ENCODE results near the gene CD151.

Gene CD151

DNA sequence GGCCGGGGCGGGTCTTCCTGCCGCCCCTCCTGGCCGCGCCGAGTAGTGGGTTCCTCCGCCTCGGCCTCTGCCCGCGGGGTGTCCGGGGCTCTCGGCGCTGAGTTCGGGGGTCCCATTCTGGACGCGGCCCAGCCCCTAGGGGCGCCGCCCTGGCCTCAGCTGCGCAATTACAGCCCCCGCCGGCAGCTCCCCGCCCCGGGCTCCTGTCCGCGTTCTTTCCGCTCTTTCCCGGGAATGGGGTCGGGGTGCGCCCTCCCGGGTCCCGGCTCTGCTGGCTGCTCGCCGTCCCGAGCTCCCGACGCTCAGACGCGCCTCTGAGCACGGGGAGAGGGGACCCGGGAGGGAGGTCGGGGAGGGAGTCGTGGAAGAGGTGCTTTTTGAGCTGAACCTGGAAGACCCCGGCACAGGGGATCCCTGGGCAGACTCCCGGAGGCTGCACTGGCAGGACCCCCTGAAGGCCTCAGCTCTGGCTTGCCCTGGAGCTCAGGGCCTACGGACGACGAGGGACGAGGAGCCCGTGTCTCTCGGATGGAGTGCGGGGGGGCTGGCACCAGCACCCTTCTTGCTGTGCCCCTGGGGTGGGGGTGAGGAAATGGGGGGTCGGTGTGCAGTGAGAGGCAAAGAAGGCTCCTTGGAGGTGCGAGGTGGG lies 10.5 kb downstream of the CD151 start:
- DNase-seq (ENCODE audit: low spot score), result no peak

DNA sequence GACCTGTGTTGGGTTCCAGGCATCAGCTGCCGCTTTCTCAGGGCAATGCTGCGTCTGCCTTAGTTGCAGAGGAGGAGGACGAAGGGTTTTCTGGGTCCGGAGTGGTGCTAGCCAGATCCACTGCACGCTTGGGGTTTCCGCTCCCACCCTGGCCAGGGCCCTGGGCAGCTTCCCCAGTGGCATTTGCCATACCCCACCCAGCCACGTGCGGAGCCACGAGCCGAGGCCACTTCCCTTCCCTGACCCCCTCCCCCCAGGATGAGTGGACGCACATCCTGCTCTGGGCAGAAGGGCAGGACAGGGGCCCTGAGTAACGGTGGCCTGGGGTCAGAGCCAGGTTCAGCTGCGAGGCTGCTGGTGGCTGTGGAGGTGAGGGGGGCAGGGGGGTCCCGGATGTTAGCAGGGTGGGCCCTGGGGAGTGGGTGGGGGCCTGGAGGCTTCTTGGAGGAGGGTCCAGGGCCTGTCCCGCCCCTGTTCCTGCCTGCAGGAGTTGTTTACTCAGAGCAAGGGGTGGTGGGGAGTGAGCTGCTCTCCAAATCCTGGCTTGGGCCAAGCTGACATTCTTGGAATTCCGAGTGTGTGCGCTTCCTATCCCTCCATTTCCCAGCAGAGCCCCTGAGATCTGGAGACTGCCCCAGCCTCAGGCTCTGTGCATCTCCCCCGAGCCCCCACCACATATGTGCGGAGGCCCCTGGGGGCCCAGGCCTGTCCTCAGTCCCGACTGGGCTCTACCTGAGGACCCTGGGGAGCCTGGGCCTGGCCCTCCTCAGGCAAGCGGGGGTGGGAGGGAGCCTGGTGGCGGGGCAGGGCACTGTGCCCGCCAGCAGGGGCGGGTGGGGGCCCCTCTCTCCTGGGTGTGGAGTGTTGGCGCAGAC lies 11.3 kb downstream of the CD151 start:
- peak; percentile 41 for DNase-seq (ENCODE audit: low spot score)

DNA sequence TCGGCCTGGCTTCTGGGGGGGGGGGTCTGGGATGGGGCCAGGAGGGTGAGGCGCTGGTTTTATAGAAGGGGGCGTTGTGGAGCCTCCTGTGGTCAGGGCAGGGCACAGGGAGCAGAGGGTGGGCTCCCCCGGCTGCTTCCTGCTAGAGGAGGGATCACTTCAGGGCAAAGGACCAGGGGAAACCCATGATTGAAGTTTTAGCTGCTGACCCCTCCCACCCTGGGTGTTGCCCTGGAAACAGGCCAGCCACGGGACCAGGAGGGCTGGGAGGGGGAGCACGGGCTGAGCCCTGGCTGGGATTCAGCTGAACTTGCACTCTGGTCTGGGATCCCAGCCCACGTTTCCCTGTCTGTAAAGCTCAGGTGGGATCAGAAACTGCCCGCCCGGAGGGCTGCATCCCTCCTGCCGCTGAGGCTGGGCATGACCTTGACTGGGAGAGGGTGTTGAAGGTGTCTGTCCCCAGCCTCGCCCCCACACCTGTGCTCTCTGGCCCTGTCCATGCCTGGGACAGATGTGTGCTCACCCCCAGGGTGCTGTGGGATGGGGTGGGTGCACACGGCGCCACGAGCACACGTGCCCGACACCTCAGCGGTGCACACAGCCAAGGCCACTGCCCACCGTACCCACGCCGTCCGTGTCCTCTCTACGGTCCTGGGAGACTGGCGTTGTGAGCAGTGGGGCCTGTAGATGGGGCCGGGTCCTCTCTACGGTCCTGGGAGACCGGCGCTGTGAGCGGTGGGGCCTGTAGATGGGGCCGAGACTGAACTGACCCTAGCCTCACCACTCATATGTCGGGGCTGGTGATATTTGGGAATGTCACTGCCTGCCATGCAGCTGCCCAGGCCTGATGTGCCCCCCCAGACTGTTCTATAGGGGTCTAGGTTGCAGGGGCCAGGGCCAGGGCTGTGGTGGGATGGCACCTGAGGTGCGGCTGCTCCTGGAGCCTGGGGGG lies 12.2 kb downstream of the CD151 start:
- peak; percentile 57 for DNase-seq (ENCODE audit: low spot score)

DNA sequence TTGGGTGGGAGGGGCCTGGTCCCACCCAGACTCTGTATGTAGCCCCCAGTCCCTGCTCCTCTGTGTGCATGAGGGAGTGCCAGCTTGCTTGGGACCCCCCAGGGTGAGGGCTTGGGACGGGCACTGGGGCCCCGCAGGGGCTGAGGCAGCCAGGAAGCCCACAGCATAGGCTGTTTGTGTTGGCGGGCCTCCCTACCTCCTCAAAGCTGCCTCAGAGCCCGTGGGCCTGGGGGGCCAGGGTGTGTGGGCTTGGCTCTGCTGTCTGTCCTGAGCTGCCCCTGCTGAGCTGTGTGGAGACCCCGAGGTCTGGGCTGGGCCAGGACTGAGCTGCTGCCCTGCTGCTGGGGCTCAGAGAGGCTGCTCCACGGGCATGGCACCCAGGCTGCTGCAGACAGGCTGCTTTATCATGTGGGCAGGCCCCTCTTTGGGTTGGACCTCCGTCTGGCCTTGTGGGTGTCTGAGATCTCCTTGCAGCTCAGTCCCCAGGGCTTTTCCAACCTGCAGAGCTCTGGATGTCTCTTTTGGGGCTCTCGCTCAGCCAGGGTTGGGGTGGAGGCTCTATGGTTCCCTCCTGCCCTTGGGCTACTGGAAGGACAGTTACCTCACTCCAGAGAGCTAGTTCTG lies 13.2 kb downstream of the CD151 start:
- DNase-seq (ENCODE audit: low spot score), result no peak

DNA sequence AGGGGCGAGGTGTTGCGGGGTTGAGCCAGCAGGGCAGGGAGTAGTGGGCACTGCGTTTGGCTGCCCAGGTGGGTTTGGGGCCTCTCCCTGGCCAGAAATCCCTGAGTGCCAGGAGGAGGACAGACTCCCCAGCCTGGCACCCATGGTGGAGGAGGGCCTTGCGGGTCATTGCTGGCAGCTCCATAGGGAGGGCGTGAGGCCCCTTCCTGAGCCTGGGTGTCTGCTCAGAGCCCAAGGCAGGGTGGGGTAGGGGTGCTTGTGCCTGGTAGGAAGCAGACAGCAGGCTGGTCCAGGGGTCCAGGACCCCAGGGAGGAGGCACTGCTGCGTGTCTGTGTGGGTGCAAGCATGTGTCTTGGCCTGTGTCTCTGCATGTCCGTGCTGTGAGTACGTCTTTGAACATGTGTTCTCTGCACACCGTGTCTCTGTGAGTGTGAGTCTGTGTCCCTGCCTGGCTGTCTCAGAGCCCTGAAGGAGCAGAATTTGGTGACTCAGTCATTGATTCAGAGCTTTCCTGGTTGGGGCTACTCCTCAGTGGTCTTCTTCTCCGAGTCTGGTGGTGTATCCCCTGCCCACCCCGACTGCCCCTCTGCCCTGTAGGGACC lies 13.8 kb downstream of the CD151 start:
- DNase-seq (ENCODE audit: low spot score), result no peak

DNA sequence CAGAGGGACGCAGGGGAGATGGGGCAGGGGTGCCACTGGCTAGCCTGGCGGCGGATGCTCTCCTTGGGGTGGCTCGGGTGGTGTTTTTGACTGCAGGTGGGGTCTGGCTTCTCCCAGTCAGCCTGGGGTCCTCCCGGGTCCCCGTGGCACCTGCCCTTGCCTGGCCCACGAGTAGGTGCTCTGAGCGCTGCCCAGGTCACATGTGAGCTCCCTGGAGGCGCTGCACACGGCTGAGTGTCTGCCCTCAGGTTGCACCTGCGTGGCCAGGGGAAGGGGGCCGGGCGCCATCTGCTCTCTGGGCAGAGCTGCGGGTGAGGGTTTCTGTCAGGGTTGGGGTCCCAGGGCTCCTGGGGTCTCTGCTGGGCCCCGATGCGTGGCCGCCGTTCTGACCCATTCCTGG lies 15.1 kb downstream of the CD151 start:
- no peak for DNase-seq (ENCODE audit: low spot score)

DNA sequence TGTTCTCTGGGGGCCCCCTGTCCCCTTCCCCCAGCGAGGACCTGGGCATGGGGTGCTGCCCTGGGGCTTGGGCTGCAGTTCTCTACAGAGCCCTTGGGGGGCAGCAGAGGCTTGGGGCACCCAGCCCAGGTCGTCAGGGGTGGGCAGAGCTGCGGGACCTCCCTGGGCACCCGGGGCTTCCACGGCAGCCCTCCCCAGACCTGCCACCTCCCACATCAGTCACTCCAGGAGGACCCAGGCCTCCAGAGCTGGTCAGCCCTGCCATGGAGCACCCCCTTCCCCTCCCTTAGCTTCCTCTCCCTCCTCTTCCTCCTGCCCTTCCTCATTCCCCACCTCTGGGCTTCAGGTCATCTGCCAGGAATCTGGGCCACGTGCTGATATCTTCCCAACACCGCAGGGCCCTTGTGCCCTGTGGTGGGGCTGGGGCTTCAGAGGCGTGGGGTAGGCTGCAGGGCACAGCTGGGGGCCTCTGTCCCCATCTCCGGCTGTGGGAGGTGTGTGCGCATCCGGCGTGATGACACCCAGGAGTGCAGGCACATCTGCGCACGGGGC lies 15.7 kb downstream of the CD151 start:
- DNase-seq (ENCODE audit: low spot score), result peak; percentile 67

DNA sequence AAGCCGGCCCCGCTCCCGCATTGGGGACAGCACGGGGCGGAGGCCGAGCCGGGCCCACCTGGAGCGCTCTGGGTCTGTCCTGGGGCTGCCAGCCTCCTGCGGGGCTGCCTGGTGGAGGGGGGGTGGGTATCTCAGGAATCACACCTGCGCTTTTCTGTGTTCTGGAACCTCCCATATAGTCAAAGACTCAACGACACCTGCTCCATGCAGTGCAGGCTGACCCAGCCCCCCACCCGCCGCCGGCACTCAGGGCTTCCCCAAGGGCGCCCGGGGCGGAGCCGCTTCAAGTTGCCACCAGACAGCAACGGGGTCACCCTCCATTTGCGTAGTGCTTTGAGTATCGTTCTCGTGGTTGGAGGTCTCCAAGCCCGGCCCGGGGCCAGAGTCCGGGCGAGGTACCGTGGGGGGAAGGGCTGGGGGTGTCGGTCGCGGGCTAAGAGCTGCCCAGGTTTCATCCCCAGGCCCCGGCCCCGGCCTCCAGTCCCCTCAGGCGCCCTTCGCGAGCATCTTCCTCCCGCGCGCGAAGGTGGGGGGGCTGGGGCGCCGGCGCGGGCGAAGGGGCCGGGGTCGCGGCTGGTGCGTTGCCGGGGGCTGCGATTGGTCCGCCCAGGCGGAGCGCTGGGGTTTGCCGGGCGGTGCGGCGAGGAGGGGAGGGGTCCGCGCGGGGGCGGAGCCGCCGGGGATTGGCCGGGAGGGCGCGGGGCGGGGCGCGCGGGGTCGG lies 16.5 kb downstream of the CD151 start:
- no peak for DNase-seq (ENCODE audit: low spot score)

DNA sequence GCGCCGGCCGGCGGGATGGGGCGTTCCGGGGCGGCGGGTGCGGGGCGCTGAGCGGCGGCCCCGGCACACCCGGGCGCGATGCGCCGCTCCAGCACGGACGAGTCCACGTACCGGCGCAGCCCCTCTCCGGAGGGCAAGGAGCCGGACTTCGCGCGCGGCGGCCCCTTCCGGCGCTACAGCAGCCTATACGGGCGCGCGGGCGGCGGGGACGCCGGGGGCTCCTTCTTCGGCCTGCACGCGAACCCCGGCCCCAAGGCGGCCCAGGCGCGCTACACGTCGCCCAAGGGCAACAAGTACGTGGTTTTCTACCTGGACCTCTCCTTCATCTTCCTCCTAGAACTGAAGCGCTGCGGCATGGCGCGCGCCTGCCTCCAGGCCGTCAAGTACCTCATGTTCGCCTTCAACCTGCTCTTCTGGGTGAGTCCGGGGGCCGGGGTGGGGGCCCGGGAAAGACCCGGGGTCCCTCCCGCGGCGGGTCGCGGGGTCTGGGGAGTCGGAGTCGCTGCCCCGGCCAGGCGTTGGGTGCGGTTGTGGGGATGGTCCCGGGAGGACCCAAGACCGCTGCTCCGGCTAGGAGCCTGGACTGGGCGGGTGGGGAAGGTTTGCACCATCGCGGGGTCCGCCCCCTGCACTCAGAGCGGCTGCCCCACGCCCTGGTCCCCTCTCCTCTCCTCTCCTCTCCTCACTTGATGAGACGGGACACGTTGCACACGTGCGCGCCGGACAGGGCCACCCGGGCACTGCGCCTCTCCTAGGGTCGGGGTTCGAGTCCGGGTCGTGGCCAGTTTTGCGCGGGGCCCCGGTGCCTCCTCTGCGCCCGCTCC lies 17.4 kb downstream of the CD151 start:
- no peak for DNase-seq (ENCODE audit: low spot score)

DNA sequence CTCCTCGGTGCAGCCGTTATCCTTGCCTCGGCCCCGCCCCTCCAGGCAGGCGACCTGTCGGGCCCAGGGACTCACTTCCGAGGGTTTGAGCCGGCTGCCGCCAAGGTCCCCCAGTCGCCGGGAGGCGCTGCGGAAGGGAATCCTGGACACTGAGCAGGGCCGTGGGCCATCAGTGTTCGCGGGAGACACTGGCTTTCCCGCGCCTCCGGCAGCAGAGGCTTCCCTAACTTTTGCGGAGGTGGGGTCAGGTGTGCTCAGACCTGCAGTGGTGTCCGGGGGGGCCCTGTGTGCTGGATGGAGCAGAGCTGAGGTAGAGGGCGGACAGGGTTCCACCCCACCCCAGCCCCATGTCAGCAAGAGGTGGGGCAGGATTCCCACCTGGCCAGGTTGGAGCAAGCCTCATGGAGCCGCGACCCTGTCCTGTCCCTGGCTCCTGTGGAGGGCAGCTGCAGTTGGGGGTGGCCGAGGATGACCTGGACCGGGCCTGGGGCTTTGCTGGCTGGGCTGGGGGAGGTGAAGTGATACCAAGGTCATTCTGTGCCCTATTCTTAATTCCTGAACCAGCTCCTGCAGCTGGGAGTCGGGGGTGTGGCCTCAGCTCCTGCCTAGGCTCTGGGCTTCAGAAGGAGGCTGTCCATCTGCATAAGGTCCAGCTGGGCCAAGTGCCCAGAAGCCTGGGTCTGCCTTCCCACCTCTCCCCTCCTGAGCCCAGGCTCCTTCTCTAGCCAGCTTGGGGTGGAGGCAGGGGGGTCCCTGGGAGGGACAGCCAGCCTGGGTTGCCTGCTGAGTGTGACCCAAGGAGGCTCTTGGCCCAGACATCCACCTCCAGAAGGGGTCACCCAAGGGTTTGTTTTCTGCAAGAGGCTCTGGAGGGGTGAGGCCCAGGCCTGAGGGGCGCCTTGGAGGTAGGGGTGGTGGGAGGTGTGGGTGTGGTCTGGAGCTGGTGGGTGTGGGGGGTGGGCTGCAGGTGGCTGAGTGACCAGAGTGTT lies 18.3 kb downstream of the CD151 start:
- peak; percentile 59 for DNase-seq (ENCODE audit: low spot score)

DNA sequence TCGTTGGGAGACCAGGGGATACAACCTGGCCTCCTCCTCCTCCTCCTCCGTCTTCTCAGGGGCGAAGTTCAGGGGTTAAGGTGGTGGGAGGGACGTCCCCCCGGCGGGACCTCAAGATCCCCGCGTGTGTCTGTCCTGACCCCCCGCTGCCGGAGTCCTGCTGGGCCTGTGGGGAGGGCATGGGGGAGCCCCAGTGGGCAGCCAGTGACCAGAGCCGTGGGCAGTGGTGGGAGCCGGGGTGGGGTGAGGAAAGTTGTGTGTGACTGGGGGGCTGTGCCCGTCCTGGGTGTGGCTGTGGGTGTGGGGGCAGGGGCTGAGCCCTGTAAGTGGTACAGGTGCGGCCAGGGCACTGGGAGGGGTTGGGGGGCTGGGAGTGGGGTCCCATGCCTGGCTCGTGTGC lies 20.0 kb downstream of the CD151 start:
- DNase-seq (ENCODE audit: low spot score), result no peak

DNA sequence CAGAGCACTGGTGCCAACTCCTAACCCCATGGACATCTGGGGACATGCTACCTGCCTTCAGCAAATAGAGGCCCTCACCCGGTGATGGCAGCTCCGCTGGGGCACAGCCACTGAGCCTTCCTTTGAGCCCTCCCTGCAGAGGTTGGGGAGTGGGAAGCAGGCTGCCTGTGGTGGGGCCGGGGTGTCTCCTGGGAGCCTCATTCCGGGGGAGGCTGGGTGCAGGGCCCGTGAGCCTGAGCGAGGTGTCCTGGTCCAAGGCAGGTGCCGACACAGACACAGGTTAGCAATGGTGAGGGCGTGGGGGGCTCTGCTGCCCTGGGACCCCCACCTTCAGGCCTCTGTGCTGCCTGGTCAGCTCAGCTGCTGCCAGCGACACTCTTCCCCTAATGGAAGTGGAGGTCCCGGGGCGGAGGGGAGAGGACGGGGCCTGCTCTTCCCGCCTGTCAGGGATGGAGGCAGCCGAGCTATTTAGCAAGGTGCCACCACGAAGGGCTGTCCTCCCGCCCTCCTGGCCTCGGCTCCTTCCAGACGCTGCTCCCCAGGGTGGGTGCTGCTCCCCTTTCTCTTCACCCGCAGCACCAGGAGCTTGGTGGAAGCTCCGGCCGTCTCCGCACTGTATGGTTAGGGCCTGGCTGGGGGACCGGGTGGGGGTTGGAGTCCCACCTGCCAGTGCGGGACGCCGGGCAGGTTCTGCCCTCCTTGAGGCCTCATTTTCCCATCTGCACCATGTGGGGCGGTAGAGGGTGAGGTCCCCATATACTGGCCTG lies 21.1 kb downstream of the CD151 start:
- DNase-seq (ENCODE audit: low spot score), result no peak

DNA sequence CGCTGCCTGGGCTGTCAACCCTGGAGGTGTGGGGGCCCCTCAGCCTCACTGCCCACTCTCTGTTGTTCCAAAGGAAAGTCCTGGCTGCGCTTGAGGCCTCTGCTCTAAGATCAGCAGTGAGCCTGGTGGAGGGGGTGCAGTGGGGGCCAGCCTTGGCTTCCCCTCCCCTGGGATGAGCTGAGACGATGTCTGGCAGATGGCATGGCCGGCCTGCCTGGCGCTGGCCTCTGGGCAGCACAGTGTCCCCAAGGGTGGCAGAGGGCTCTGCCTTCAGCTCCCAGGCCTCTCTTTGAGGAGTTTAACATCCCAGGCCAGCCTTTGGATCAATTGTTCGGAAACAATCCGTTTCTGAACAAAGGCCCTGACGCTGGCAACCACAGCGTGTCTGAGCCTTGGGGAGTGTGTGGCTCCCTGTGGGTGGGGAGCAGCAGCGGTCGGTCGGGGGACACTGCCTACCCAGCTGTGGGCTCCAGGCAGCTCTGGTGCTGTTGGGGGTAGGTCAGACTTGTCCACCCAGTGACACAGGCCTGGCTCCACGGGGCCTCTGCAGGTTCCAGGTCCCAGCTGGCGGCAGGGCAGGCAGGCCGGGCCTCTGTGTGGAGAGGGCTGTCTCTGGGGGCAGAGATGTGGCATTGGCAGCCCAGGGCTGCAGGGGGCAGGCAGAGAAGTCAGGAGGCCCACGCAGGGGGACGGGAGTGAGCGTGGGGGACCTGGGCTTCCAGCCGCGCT lies 22.0 kb downstream of the CD151 start:
- no peak for DNase-seq (ENCODE audit: low spot score)

DNA sequence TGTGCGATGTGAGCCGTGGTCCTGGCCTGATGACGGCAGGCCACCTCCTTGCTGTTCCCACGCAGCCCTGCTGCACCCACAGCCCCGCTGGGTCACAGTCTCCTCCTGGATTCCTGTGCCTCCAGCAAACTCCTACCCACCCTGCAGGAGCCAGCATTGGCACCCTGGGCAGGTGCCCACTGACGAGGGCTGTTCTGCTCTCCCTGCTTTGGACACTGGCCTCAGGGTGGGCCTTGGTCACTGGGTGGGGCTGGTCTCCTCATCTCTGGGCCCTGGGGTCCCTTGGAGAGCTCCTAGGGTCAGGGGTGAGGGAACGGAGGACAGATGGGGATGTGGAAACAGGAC lies 22.6 kb downstream of the CD151 start:
- no peak for DNase-seq (ENCODE audit: low spot score)

DNA sequence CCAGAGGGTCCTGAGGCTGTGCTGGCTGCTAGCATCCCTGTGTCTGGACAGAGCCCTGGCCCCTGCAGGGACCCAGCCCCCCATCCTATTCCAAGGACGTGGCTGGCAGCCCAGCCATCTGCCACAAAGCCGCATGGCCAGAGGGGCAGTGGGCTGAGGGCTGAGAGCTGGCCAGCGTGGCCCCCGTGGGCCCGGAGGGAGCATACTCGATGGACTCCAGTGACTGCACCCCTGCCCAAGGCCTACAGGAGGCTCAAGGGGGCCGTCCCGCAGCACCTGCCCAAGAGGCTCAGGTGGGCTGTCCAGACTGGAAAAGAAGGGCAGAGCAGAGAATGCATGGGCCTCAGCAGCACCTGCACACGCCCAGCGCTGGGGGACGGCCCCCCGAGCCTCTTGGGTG lies 23.0 kb downstream of the CD151 start:
- no peak for DNase-seq (ENCODE audit: low spot score)

DNA sequence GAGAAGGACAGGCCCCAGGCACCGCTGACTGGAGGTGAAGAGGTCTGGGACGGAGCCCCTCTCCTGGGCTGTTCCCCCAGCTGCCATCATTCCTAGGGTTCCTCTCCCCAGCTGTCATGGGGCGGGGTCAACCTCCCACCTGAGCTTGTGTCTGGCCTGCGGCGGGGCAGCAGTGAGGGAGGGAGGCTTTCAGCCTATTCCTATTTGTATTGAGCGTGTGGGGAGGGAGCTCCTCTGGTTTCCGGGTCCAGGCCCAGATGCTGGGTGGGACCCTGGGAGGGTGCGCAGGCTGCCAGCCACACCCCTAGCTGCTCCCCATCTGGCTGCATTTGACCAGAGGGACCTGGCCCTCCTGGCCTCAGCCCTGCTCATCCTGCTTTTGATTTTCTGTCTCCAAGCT lies 23.6 kb downstream of the CD151 start:
- DNase-seq (ENCODE audit: low spot score), result no peak
